ENCODE data around the gene OLAH. TPM values are rescaled to one million over a fixed set of nuclear protein-coding genes. Genes with fewer than 3 reads are reported as not detected.
A peak's percentile ranks its signal among the peaks of the same experiment; 100 is the strongest.

OLAH gene
- polyA plus RNA-seq, 1 donor (not counting 4 experiments of a cell fraction or from before 2014, with no cell fraction given), result 0.54 TPM

DNA sequence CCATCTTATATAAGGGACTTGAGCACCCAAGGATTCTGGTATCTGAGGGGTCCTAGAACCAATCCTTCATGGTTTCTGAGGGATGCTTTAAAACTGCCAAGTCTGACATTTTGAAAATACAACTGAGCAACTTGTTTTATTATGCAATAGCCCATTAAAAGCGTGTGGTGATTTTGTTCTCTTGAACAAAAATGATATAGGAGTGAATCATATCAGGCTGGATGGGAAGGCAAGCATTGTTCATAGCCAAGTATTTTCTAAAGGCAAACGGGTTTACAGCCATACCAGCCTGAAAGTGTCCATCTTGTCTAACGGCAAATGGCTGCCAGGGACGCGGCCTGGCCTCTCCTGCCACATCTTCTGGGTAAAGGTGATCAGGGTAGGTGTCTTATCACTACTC lies 76.8 kb downstream of the OLAH start:
- TF ChIP-seq, protein P1, sequence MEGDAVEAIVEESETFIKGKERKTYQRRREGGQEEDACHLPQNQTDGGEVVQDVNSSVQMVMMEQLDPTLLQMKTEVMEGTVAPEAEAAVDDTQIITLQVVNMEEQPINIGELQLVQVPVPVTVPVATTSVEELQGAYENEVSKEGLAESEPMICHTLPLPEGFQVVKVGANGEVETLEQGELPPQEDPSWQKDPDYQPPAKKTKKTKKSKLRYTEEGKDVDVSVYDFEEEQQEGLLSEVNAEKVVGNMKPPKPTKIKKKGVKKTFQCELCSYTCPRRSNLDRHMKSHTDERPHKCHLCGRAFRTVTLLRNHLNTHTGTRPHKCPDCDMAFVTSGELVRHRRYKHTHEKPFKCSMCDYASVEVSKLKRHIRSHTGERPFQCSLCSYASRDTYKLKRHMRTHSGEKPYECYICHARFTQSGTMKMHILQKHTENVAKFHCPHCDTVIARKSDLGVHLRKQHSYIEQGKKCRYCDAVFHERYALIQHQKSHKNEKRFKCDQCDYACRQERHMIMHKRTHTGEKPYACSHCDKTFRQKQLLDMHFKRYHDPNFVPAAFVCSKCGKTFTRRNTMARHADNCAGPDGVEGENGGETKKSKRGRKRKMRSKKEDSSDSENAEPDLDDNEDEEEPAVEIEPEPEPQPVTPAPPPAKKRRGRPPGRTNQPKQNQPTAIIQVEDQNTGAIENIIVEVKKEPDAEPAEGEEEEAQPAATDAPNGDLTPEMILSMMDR (optimal IDR thresholded peaks at IDR 0.05 in 1 of 3, IDR thresholded peaks at IDR 0.05 in 1 of 3, conservative IDR thresholded peaks at IDR 0.05 in 1 of 3; ENCODE audit: extremely low read depth in 1 of 3, insufficient read depth in 2 of 3, low read length in 3 of 3), result no peak
- TF ChIP-seq EZH2 (IDR thresholded peaks at IDR 0.05; ENCODE audit: low read length), result no peak
- no peaks in the 10 kb centered on the region for H3K79me2 ChIP-seq (ENCODE audit: control insufficient read depth, insufficient read depth, low read length)
- no peak for DNase-seq (ENCODE audit: low read depth, low spot score)
- H2AFZ ChIP-seq (ENCODE audit: control insufficient read depth, low read length), result peak overlapping the region; percentile 21
- H3K4me3 ChIP-seq (ENCODE audit: control insufficient read depth in 2 of 3, extremely low read depth in 1 of 3, insufficient read depth in 2 of 3, low read depth in 1 of 3, low read length in 3 of 3), result no peak overlapping the region
- peak overlapping the region; percentile 14 for H3K9ac ChIP-seq (ENCODE audit: control insufficient read depth, extremely low read depth, insufficient read depth, low read length)
- no peaks in the 10 kb centered on the region for H3K9me3 ChIP-seq (ENCODE audit: control insufficient read depth, low read depth, low read length)
- H3K36me3 ChIP-seq (ENCODE audit: control insufficient read depth in 2 of 2, extremely low read depth in 1 of 2, insufficient read depth in 2 of 2, low read length in 2 of 2), result peaks cover 8 to 15% of the 10 kb centered on the region in 2 experiments
- no peaks in the 10 kb centered on the region for H3K9me1 ChIP-seq (ENCODE audit: control insufficient read depth, extremely low read depth, insufficient read depth, low read length)
- peaks cover 24% of the 10 kb centered on the region for H3K4me1 ChIP-seq (ENCODE audit: control insufficient read depth, extremely low read depth, insufficient read depth, low read length)
- H3K27ac ChIP-seq (ENCODE audit: control insufficient read depth, insufficient read depth, low read length), result peak overlapping the region; percentile 35
- no peak for FAIRE-seq
- H3K4me2 ChIP-seq (ENCODE audit: control insufficient read depth, extremely low read depth, insufficient read depth, low read depth, low read length), result peak overlapping the region; percentile 5
- no peaks in the 10 kb centered on the region for H3K27me3 ChIP-seq (ENCODE audit: control insufficient read depth, extremely low read depth, insufficient read depth, low read length)
- no peaks in the 10 kb centered on the region for H4K20me1 ChIP-seq (ENCODE audit: control insufficient read depth, extremely low read depth, insufficient read depth, low read length)
- dilution Hi-C loops (cut with MboI; ENCODE audit: extremely low pct_ligation_motif_present, low sequenced_read_pairs), result no loop called here

DNA sequence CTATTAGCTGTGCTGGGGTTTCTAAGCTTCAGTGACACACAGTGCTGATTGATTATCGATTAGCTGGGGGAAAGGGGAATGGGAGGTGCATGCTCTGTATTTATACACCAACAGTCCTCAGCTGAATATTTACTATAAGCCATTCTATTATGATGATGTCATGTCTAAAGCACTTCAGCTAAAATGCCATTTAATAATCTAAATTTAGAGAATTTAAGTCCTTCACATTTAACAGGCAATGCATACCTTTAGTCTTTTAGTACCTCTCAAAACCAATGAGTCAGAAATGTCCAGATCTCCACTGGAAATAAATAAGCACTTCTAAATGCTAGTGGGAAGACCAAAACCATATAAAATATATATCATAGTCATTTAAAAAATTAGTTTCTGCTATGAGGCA lies 78.0 kb downstream of the OLAH start:
- dilution Hi-C loops (cut with MboI; ENCODE audit: extremely low pct_ligation_motif_present, low sequenced_read_pairs), result no loop called here
- H3K27ac ChIP-seq (ENCODE audit: control insufficient read depth, insufficient read depth, low read length), result no peak overlapping the region
- H3K4me1 ChIP-seq (ENCODE audit: control insufficient read depth, extremely low read depth, insufficient read depth, low read length), result peaks cover 24% of the 10 kb centered on the region
- no peak overlapping the region for H3K9ac ChIP-seq (ENCODE audit: control insufficient read depth, extremely low read depth, insufficient read depth, low read length)
- no peak for FAIRE-seq
- H3K9me3 ChIP-seq (ENCODE audit: control insufficient read depth, low read depth, low read length), result no peaks in the 10 kb centered on the region
- H3K27me3 ChIP-seq (ENCODE audit: control insufficient read depth, extremely low read depth, insufficient read depth, low read length), result no peaks in the 10 kb centered on the region
- H4K20me1 ChIP-seq (ENCODE audit: control insufficient read depth, extremely low read depth, insufficient read depth, low read length), result no peaks in the 10 kb centered on the region
- TF ChIP-seq EZH2 (IDR thresholded peaks at IDR 0.05; ENCODE audit: low read length), result no peak
- TF ChIP-seq, protein P1 (optimal IDR thresholded peaks at IDR 0.05 in 1 of 3, IDR thresholded peaks at IDR 0.05 in 1 of 3, conservative IDR thresholded peaks at IDR 0.05 in 1 of 3; ENCODE audit: extremely low read depth in 1 of 3, insufficient read depth in 2 of 3, low read length in 3 of 3), result no peak
- no peaks in the 10 kb centered on the region for H3K9me1 ChIP-seq (ENCODE audit: control insufficient read depth, extremely low read depth, insufficient read depth, low read length)
- H3K36me3 ChIP-seq (ENCODE audit: control insufficient read depth in 2 of 2, extremely low read depth in 1 of 2, insufficient read depth in 2 of 2, low read length in 2 of 2), result peaks cover 11 to 18% of the 10 kb centered on the region in 2 experiments
- DNase-seq (ENCODE audit: low read depth, low spot score), result no peak
- H3K4me3 ChIP-seq (ENCODE audit: control insufficient read depth in 2 of 3, extremely low read depth in 1 of 3, insufficient read depth in 2 of 3, low read depth in 1 of 3, low read length in 3 of 3), result no peak overlapping the region
- H3K79me2 ChIP-seq (ENCODE audit: control insufficient read depth, insufficient read depth, low read length), result no peaks in the 10 kb centered on the region
- H2AFZ ChIP-seq (ENCODE audit: control insufficient read depth, low read length), result no peak overlapping the region
- H3K4me2 ChIP-seq (ENCODE audit: control insufficient read depth, extremely low read depth, insufficient read depth, low read depth, low read length), result no peak overlapping the region

All from keratinocyte (primary cell).